GM23248 (cell line): ENCODE data around the gene TBX1. TPM values are rescaled to one million over a fixed set of nuclear protein-coding genes. Genes with fewer than 3 reads are reported as not detected.

ENCODE experiments used
- DNase-seq: peaks from one replicate; pipeline ENCODE4 v3.0.0-alpha.2; 2015
- H2AFZ ChIP-seq: fragments of 200-600 bp; sonication (generic); 2 replicates; pipeline ENCODE4 v1.6.1; 2016; ENCODE audit warnings: antibody characterized with exemption
- H3F3A ChIP-seq: fragments of 200-600 bp; sonication (generic); 2 replicates; pipeline ENCODE4 v1.6.1; 2016; ENCODE audit warnings: mild to moderate bottlenecking, antibody characterized with exemption, mixed run types; ENCODE audit not compliant: insufficient read depth
- H3K27ac ChIP-seq: fragments of 200-600 bp; sonication (generic); 2 replicates; pipeline ENCODE4 v1.5.1; 2016; ENCODE audit warnings: mild to moderate bottlenecking
- H3K27me3 ChIP-seq: fragments of 200-600 bp; sonication (generic); replicated peaks from 2 replicates; pipeline ENCODE4 v1.6.1; 2016; ENCODE audit warnings: mild to moderate bottlenecking; ENCODE audit not compliant: insufficient read depth
- H3K36me3 ChIP-seq: fragments of 200-600 bp; sonication (generic); 2 replicates; pipeline ENCODE4 v1.6.1; 2016; ENCODE audit warnings: low read depth, mild to moderate bottlenecking
- H3K4me1 ChIP-seq: fragments of 200-600 bp; sonication (generic); 2 replicates; pipeline ENCODE4 v1.6.1; 2016; ENCODE audit warnings: mild to moderate bottlenecking; ENCODE audit not compliant: insufficient read depth
- H3K4me2 ChIP-seq: fragments of 200-600 bp; sonication (generic); one replicate; pipeline ENCODE4 v1.6.1; 2016; ENCODE audit warnings: mild to moderate bottlenecking; ENCODE audit not compliant: unreplicated experiment
- H3K4me3 ChIP-seq: fragments of 200-600 bp; sonication (generic); 2 replicates; pipeline ENCODE4 v1.5.1; 2016; ENCODE audit warnings: mild to moderate bottlenecking
- H3K79me2 ChIP-seq: fragments of 200-600 bp; sonication (generic); 2 replicates; pipeline ENCODE4 v1.6.1; 2016; ENCODE audit warnings: mild to moderate bottlenecking; ENCODE audit not compliant: insufficient read depth
- H3K9ac ChIP-seq: fragments of 200-600 bp; sonication (generic); 2 replicates; pipeline ENCODE4 v1.6.1; 2016; ENCODE audit warnings: mild to moderate bottlenecking
- H3K9me2 ChIP-seq: fragments of 200-600 bp; sonication (generic); 2 replicates; pipeline ENCODE4 v1.6.1; 2016; ENCODE audit warnings: mixed run types, mild to moderate bottlenecking, moderate library complexity; ENCODE audit not compliant: insufficient read depth
- H3K9me3 ChIP-seq: fragments of 200-600 bp; sonication (generic); one replicate; pipeline ENCODE4 v1.6.1; 2017; ENCODE audit warnings: low read depth
- H4K20me1 ChIP-seq: fragments of 200-600 bp; sonication (generic); 2 replicates; pipeline ENCODE4 v1.6.0; 2016; ENCODE audit not compliant: insufficient read depth
- EZH2 ChIP-seq: fragments of 200-600 bp; sonication (generic); IDR thresholded peaks from 2 replicates; pipeline ENCODE4 v1.6.1; 2018; ENCODE audit warnings: antibody characterized with exemption, mild to moderate bottlenecking; ENCODE audit not compliant: insufficient read depth, poor library complexity, severe bottlenecking
- EZH2phosphoT487 ChIP-seq: fragments of 200-600 bp; sonication (generic); IDR thresholded peaks from 2 replicates; pipeline ENCODE4 v1.6.1; 2018; ENCODE audit warnings: antibody characterized with exemption, moderate library complexity, mild to moderate bottlenecking, low read depth; ENCODE audit not compliant: insufficient read depth
- WGBS, 2 experiments: methylation state at CpG; one replicate each; pipeline ENCODE4 v1.1.6; 2015 to 2017; ENCODE audit warnings: low lambda C conversion rate in 2 of 2, low coverage in 1 of 2; ENCODE audit errors: missing lambda C conversion rate in 2 of 2; 5-methylcytosine and 5-hydroxymethylcytosine counted together
- in situ Hi-C: fragments of 300-500 bp; cut with MboI; formaldehyde crosslinking; loops from 2 replicates; pipeline ENCODE4 v1.15.0; 2020
- polyA plus RNA-seq: library from polyadenylated mRNA; unstranded; fragments of >200 nt; fragmentation: Nextera tagmentation; extraction: Ambion mirVana; gene quantifications from 2 replicates; pipeline ENCODE4 v1.2.1, GENCODE V29; 2016
- total RNA-seq: library from RNA; depleted of rRNA; stranded (reverse); fragments of >200 nt; shearing (Covaris generic); gene quantifications from 2 replicates; pipeline ENCODE4 v1.2.3, GENCODE V29; 2014

TBX1 gene
- total and polyA plus RNA-seq, 2 experiments from 2014 or later: 2.8 to 4.6 TPM

- H3K9ac ChIP-seq: no peak overlapping the region
- H3K9me2 ChIP-seq: no peaks in the 10 kb centered on the region
- no peaks in the 10 kb centered on the region; the same call in 1 of the 2 replicates for H3K4me1 ChIP-seq
- H3F3A ChIP-seq: no peaks in the 10 kb centered on the region
- no peak for TF ChIP-seq EZH2phosphoT487
- TF ChIP-seq EZH2: no peak
- H3K27me3 ChIP-seq: no peaks in the 10 kb centered on the region
- no peak overlapping the region for H2AFZ ChIP-seq
- H3K79me2 ChIP-seq: no peaks in the 10 kb centered on the region
- no peak overlapping the region for H3K4me3 ChIP-seq
- no peaks in the 10 kb centered on the region for H3K36me3 ChIP-seq
- H4K20me1 ChIP-seq: no peaks in the 10 kb centered on the region
- no peak overlapping the region for H3K27ac ChIP-seq
- DNase-seq: no peak
- H3K9me3 ChIP-seq: no peaks in the 10 kb centered on the region
- no peak overlapping the region for H3K4me2 ChIP-seq
- in situ Hi-C loops: no loop called here
- 82 to 84% methylated on average over 36 of the region's 36 CpGs for WGBS, 2 experiments
Observed at GRCh38 chr22:19811811-19812771, 51.5 kb downstream of the TBX1 start.

- in situ Hi-C loops: no loop called here
- Histone ChIP-seq H3K4me3 (no peak overlapping the region), H4K20me1 (no peaks in the 10 kb centered on the region), H2AFZ (no peak overlapping the region), H3K4me1 (no peaks in the 10 kb centered on the region; the same call in 1 of the 2 replicates), H3K79me2 (no peaks in the 10 kb centered on the region), H3K36me3 (no peaks in the 10 kb centered on the region), H3K9me3 (no peaks in the 10 kb centered on the region), H3K9ac (no peak overlapping the region), H3K4me2 (no peak overlapping the region), H3K9me2 (no peaks in the 10 kb centered on the region), H3K27ac (no peak overlapping the region), H3F3A (no peaks in the 10 kb centered on the region), H3K27me3 (no peaks in the 10 kb centered on the region)
- DNase-seq: no peak
- TF ChIP-seq EZH2 (no peak), EZH2phosphoT487 (no peak)
- 98 to 99% methylated on average over 11 of the region's 11 CpGs for WGBS, 2 experiments
Observed at GRCh38 chr22:19812910-19813309, 52.3 kb downstream of the TBX1 start.

- no peaks in the 10 kb centered on the region for H3K9me2 ChIP-seq
- in situ Hi-C loops: no loop called here
- H3K4me2 ChIP-seq: no peak overlapping the region
- H3F3A ChIP-seq: no peaks in the 10 kb centered on the region
- H3K27ac ChIP-seq: no peak overlapping the region
- H3K4me1 ChIP-seq: no peaks in the 10 kb centered on the region; the same call in 1 of the 2 replicates
- no peaks in the 10 kb centered on the region for H3K9me3 ChIP-seq
- H4K20me1 ChIP-seq: no peaks in the 10 kb centered on the region
- no peak overlapping the region for H3K9ac ChIP-seq
- H3K36me3 ChIP-seq: no peaks in the 10 kb centered on the region
- H3K4me3 ChIP-seq: no peak overlapping the region
- no peak overlapping the region for H2AFZ ChIP-seq
- no peaks in the 10 kb centered on the region for H3K27me3 ChIP-seq
- DNase-seq: no peak
- 95 to 99% methylated on average over 5 of the region's 5 CpGs for WGBS, 2 experiments
- no peaks in the 10 kb centered on the region for H3K79me2 ChIP-seq
- TF ChIP-seq EZH2phosphoT487 (no peak), EZH2 (no peak)
Observed at GRCh38 chr22:19814428-19814827, 53.9 kb downstream of the TBX1 start.

GRCh38 chr22:19815093-19815822, 54.7 kb downstream of the TBX1 start:
- no peaks in the 10 kb centered on the region for H3K27me3 ChIP-seq
- no peak overlapping the region for H2AFZ ChIP-seq
- H3F3A ChIP-seq: no peaks in the 10 kb centered on the region
- H3K4me1 ChIP-seq: no peaks in the 10 kb centered on the region; the same call in 1 of the 2 replicates
- DNase-seq: peak; percentile 21
- H3K4me2 ChIP-seq: no peak overlapping the region
- H3K36me3 ChIP-seq: no peaks in the 10 kb centered on the region
- H3K9ac ChIP-seq: no peak overlapping the region
- TF ChIP-seq EZH2 (no peak), EZH2phosphoT487 (no peak)
- H3K4me3 ChIP-seq: no peak overlapping the region
- in situ Hi-C loops: no loop called here
- no peaks in the 10 kb centered on the region for H4K20me1 ChIP-seq
- 52 to 61% methylated on average over 18 of the region's 18 CpGs for WGBS, 2 experiments
- H3K9me2 ChIP-seq: no peaks in the 10 kb centered on the region
- no peak overlapping the region for H3K27ac ChIP-seq
- H3K79me2 ChIP-seq: no peaks in the 10 kb centered on the region
- no peaks in the 10 kb centered on the region for H3K9me3 ChIP-seq
